Spleen (tissue), 7 donors: ENCODE measurements around the gene NEDD1.

ENCODE experiments used
- POLR2AphosphoS5 ChIP-seq, 3 donors: sonication (generic); formaldehyde crosslinking; IDR thresholded peaks; one replicate each; pipeline ENCODE4 v1.5.1; 2017; ENCODE audit warnings: antibody characterized with exemption in 3 of 3
- TF ChIP-seq, protein P1 (sequence below), 11 experiments: fragments of 200-600 bp in 7 of 11; fragments of 450-650 bp in 4 of 11; sonication (generic) in 4 of 11; IDR thresholded peaks in 8 of 11; conservative IDR thresholded peaks in 3 of 11; 1 replicate in 7 of 11; 2 replicates in 4 of 11; pipeline versions ENCODE4 v1.4.0 to v1.8.0; 2016 to 2021; ENCODE audit warnings: antibody characterized with exemption in 11 of 11, inconsistent platforms in 4 of 11, mild to moderate bottlenecking in 1 of 11
- donor health status: DM: no; HTN: no; CAD: no; lungs with moderate emphysema.
- donor health status: DM: no; HTN: no; CAD: no.
- donor health status: DM: no; HTN: no; CAD: no.

DNA sequence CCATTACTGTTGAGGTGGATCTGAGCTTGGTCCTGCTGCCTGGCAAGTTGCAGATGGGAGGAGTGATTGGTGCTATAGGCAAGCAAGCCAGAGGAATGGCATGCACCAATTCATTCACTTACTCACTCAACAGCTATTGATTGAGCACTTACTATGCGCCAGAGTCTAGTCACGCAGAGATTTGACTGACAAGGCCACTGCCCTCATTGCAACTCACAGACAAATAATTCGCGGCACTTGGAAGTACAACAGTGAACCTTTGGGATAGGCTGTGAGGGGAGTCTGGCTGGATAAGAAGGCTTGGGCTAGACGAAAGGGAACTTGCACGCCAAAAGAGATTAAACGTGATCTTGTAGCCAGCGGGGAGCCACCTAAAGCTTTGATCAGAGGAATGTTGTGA, 96.2 kb downstream of the NEDD1 start:
- TF ChIP-seq, protein P1, sequence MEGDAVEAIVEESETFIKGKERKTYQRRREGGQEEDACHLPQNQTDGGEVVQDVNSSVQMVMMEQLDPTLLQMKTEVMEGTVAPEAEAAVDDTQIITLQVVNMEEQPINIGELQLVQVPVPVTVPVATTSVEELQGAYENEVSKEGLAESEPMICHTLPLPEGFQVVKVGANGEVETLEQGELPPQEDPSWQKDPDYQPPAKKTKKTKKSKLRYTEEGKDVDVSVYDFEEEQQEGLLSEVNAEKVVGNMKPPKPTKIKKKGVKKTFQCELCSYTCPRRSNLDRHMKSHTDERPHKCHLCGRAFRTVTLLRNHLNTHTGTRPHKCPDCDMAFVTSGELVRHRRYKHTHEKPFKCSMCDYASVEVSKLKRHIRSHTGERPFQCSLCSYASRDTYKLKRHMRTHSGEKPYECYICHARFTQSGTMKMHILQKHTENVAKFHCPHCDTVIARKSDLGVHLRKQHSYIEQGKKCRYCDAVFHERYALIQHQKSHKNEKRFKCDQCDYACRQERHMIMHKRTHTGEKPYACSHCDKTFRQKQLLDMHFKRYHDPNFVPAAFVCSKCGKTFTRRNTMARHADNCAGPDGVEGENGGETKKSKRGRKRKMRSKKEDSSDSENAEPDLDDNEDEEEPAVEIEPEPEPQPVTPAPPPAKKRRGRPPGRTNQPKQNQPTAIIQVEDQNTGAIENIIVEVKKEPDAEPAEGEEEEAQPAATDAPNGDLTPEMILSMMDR (IDR thresholded peaks at IDR 0.05 in 8 of 11, conservative IDR thresholded peaks at IDR 0.05 in 3 of 11) = no peak
- no peak for TF ChIP-seq POLR2AphosphoS5 (IDR thresholded peaks at IDR 0.05)
